ENCODE data around the gene EXOC3L1. TPM values are rescaled to one million over a fixed set of nuclear protein-coding genes. Genes with fewer than 3 reads are reported as not detected.

The EXOC3L1 gene
- total and polyA plus RNA-seq, 2 of the 13 experiments (the other 11 are each of a cell fraction or from before 2014, with no cell fraction given) = 0.12 TPM; not detected in 1

DNA sequence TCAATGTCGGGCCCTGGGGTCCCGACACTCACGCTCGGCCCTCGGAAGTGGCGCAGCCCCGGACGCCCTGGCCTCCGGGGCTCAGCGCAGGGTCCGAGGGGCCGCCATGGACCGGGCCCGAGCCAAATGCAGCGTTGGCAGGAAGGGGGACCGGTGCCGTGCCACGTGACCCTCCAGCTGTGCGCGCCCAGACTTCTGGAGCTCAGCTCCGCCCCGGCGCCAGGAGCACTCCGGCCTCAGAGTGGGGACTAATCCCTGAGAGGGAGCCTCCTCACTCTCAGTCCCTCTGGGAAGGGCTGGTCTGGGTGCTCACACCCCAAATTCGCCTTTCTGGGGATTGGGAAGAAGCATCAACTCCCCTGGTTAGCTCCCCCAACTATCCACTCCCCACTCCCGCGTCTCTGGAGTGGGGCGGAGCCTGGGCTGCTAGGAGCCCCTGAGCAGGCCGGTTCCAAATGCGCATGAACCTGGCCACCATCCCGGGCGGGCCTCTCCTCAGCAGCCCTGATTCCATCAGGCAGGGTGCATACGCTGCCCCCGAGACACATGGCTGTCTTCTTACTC is 39.0 kb downstream of the EXOC3L1 start, which contains the start of gene B3GNT9 (continued):
- TF ChIP-seq, protein P1, sequence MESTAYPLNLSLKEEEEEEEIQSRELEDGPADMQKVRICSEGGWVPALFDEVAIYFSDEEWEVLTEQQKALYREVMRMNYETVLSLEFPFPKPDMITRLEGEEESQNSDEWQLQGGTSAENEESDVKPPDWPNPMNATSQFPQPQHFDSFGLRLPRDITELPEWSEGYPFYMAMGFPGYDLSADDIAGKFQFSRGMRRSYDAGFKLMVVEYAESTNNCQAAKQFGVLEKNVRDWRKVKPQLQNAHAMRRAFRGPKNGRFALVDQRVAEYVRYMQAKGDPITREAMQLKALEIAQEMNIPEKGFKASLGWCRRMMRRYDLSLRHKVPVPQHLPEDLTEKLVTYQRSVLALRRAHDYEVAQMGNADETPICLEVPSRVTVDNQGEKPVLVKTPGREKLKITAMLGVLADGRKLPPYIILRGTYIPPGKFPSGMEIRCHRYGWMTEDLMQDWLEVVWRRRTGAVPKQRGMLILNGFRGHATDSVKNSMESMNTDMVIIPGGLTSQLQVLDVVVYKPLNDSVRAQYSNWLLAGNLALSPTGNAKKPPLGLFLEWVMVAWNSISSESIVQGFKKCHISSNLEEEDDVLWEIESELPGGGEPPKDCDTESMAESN (CRISPR knock-in tag; conservative IDR thresholded peaks at IDR 0.05) = peak; percentile 78
- TF ChIP-seq, protein P2, sequence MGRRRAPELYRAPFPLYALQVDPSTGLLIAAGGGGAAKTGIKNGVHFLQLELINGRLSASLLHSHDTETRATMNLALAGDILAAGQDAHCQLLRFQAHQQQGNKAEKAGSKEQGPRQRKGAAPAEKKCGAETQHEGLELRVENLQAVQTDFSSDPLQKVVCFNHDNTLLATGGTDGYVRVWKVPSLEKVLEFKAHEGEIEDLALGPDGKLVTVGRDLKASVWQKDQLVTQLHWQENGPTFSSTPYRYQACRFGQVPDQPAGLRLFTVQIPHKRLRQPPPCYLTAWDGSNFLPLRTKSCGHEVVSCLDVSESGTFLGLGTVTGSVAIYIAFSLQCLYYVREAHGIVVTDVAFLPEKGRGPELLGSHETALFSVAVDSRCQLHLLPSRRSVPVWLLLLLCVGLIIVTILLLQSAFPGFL (CRISPR knock-in tag; IDR thresholded peaks at IDR 0.05) = no peak
- TF ChIP-seq ARNT (IDR thresholded peaks at IDR 0.05) (no peak), NCOA5 (CRISPR knock-in tag; IDR thresholded peaks at IDR 0.05) (0 out of 2 replicates have a peak, but pooled peaks have one; percentile 35), ZFP36L2 (CRISPR knock-in tag; IDR thresholded peaks at IDR 0.05) (no peak), ZNF350 (CRISPR knock-in tag; IDR thresholded peaks at IDR 0.05; ENCODE audit: borderline replicate concordance, low read depth) (peak; percentile 63; the same call in 1 of the 2 replicates), EEA1 (CRISPR knock-in tag; IDR thresholded peaks at IDR 0.05; ENCODE audit: borderline replicate concordance) (peak; percentile 54; the same call in 1 of the 2 replicates), SPEN (CRISPR knock-in tag; IDR thresholded peaks at IDR 0.05; ENCODE audit: low read depth) (peak; percentile 57; the same call in 1 of the 2 replicates), ZNF30 (CRISPR knock-in tag; IDR thresholded peaks at IDR 0.05) (no peak), ZBTB38 (CRISPR knock-in tag; IDR thresholded peaks at IDR 0.05) (peak; percentile 54), JDP2 (CRISPR knock-in tag; IDR thresholded peaks at IDR 0.05; ENCODE audit: borderline replicate concordance) (no peak), HMGA1 (CRISPR knock-in tag; conservative IDR thresholded peaks at IDR 0.05) (no peak), ZNF605 (CRISPR knock-in tag; IDR thresholded peaks at IDR 0.05) (peak; percentile 24; the same call in 1 of the 2 replicates), ZNF720 (CRISPR knock-in tag; IDR thresholded peaks at IDR 0.05) (no peak), XBP1 (CRISPR knock-in tag; IDR thresholded peaks at IDR 0.05) (no peak), AGO1 (IDR thresholded peaks at IDR 0.05; ENCODE audit: low read depth, low read length, poor library complexity, severe bottlenecking) (peak; percentile 97), ZSCAN31 (CRISPR knock-in tag; IDR thresholded peaks at IDR 0.05; ENCODE audit: low read depth) (0 out of 2 replicates have a peak, but pooled peaks have one; percentile 25), STAG1 (CRISPR knock-in tag; IDR thresholded peaks at IDR 0.05) (peak; percentile 3; the same call in 1 of the 2 replicates)
- TF ChIP-seq, protein P3, sequence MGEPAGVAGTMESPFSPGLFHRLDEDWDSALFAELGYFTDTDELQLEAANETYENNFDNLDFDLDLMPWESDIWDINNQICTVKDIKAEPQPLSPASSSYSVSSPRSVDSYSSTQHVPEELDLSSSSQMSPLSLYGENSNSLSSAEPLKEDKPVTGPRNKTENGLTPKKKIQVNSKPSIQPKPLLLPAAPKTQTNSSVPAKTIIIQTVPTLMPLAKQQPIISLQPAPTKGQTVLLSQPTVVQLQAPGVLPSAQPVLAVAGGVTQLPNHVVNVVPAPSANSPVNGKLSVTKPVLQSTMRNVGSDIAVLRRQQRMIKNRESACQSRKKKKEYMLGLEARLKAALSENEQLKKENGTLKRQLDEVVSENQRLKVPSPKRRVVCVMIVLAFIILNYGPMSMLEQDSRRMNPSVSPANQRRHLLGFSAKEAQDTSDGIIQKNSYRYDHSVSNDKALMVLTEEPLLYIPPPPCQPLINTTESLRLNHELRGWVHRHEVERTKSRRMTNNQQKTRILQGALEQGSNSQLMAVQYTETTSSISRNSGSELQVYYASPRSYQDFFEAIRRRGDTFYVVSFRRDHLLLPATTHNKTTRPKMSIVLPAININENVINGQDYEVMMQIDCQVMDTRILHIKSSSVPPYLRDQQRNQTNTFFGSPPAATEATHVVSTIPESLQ (CRISPR knock-in tag; conservative IDR thresholded peaks at IDR 0.05) = no peak
- TF ChIP-seq, protein P4, sequence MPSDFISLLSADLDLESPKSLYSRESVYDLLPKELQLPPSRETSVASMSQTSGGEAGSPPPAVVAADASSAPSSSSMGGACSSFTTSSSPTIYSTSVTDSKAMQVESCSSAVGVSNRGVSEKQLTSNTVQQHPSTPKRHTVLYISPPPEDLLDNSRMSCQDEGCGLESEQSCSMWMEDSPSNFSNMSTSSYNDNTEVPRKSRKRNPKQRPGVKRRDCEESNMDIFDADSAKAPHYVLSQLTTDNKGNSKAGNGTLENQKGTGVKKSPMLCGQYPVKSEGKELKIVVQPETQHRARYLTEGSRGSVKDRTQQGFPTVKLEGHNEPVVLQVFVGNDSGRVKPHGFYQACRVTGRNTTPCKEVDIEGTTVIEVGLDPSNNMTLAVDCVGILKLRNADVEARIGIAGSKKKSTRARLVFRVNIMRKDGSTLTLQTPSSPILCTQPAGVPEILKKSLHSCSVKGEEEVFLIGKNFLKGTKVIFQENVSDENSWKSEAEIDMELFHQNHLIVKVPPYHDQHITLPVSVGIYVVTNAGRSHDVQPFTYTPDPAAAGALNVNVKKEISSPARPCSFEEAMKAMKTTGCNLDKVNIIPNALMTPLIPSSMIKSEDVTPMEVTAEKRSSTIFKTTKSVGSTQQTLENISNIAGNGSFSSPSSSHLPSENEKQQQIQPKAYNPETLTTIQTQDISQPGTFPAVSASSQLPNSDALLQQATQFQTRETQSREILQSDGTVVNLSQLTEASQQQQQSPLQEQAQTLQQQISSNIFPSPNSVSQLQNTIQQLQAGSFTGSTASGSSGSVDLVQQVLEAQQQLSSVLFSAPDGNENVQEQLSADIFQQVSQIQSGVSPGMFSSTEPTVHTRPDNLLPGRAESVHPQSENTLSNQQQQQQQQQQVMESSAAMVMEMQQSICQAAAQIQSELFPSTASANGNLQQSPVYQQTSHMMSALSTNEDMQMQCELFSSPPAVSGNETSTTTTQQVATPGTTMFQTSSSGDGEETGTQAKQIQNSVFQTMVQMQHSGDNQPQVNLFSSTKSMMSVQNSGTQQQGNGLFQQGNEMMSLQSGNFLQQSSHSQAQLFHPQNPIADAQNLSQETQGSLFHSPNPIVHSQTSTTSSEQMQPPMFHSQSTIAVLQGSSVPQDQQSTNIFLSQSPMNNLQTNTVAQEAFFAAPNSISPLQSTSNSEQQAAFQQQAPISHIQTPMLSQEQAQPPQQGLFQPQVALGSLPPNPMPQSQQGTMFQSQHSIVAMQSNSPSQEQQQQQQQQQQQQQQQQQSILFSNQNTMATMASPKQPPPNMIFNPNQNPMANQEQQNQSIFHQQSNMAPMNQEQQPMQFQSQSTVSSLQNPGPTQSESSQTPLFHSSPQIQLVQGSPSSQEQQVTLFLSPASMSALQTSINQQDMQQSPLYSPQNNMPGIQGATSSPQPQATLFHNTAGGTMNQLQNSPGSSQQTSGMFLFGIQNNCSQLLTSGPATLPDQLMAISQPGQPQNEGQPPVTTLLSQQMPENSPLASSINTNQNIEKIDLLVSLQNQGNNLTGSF (CRISPR knock-in tag; IDR thresholded peaks at IDR 0.05) = 0 out of 2 replicates have a peak, but pooled peaks have one; percentile 33

Data from HepG2 (cell line).